ELR (cell line): ENCODE results near the gene ECI1.

Experiments
- DNase-seq: peaks from one replicate; pipeline ENCODE4 v3.0.0-alpha.2; 2015; ENCODE audit warnings: low read depth

Gene ECI1

GRCh38 chr16:2195322-2196161, 55.8 kb downstream of the ECI1 start:
- no peak for DNase-seq

GRCh38 chr16:2194852-2195321, 56.5 kb downstream of the ECI1 start:
- DNase-seq = peak; percentile 60

- peak; percentile 76 for DNase-seq
Measured at GRCh38 chr16:2194166-2194834, 57.1 kb downstream of the ECI1 start.

GRCh38 chr16:2191446-2191706, 60.0 kb downstream of the ECI1 start:
- no peak for DNase-seq

- no peak for DNase-seq
Measured at GRCh38 chr16:2190659-2191445, 60.5 kb downstream of the ECI1 start.

GRCh38 chr16:2190002-2190658, 61.3 kb downstream of the ECI1 start:
- no peak for DNase-seq
